HG02678 (cell line): ENCODE results near the gene GYPA.
"Not testable (repeated sequence)": the region's sequence is repeated elsewhere in the genome, so short reads cannot be mapped to it uniquely, and the experiment has no call there.

Experiments
- ATAC-seq: cut with Tn5 transposase; IDR thresholded peaks from one replicate; pipeline ENCODE4 v1.9.1; 2021; ENCODE audit warnings: mild to moderate bottlenecking, moderate library complexity; ENCODE audit not compliant: unreplicated experiment

Gene GYPA

GRCh38 chr4:144140594-144141295, at the start of gene GYPA:
Gene GYPA, minus strand, starts transcription at chr4:144140718. Its CDS starts 83 bp downstream, at chr4:144140635.
- not testable (repeated sequence) for ATAC-seq

GRCh38 chr4:144190009-144190408, 49.5 kb upstream of the GYPA start:
- ATAC-seq, result no peak

- ATAC-seq, result no peak
Observed at GRCh38 chr4:144189121-144189520, 48.6 kb upstream of the GYPA start.

- ATAC-seq, result no peak
Observed at GRCh38 chr4:144185086-144185485, 44.6 kb upstream of the GYPA start.

- ATAC-seq, result no peak
Observed at GRCh38 chr4:144183165-144183564, 42.6 kb upstream of the GYPA start.

- ATAC-seq, result no peak
Observed at GRCh38 chr4:144181391-144181790, 40.9 kb upstream of the GYPA start.

- no peak for ATAC-seq
Observed at GRCh38 chr4:144179152-144179739, 38.7 kb upstream of the GYPA start.

- no peak for ATAC-seq
Observed at GRCh38 chr4:144178414-144178813, 37.9 kb upstream of the GYPA start.

- ATAC-seq, result no peak
Observed at GRCh38 chr4:144176476-144176875, 36.0 kb upstream of the GYPA start.

- ATAC-seq, result peak; percentile 85
Observed at GRCh38 chr4:144174401-144175067, 34.0 kb upstream of the GYPA start.

- ATAC-seq, result no peak
Observed at GRCh38 chr4:144171697-144172096, 31.2 kb upstream of the GYPA start.

GRCh38 chr4:144169211-144169610, 28.7 kb upstream of the GYPA start:
- ATAC-seq, result no peak

- no peak for ATAC-seq
Observed at GRCh38 chr4:144154044-144154443, 13.5 kb upstream of the GYPA start.

- ATAC-seq, result peak; percentile 79
Observed at GRCh38 chr4:144142690-144143326, 2.3 kb upstream of the GYPA start.

- ATAC-seq, result no peak
Observed at GRCh38 chr4:144141493-144141892, 975 bp upstream of the GYPA start.

GRCh38 chr4:144139991-144140390, 527 bp downstream of the GYPA start:
- ATAC-seq, result not testable (repeated sequence)

- ATAC-seq, result not testable (repeated sequence)
Observed at GRCh38 chr4:144139547-144139946, 971 bp downstream of the GYPA start.

- ATAC-seq, result not testable (repeated sequence)
Observed at GRCh38 chr4:144138239-144138638, 2.3 kb downstream of the GYPA start.

GRCh38 chr4:144137137-144137931, 3.2 kb downstream of the GYPA start:
- ATAC-seq, result not testable (repeated sequence)

GRCh38 chr4:144136189-144136588, 4.3 kb downstream of the GYPA start:
- ATAC-seq, result not testable (repeated sequence)

- not testable (repeated sequence) for ATAC-seq
Observed at GRCh38 chr4:144130167-144130566, 10.4 kb downstream of the GYPA start.
